GM10248 (cell line): ENCODE results near the gene PAPPA2.

Experiments used
- CTCF ChIA-PET: fragments of 300-600 bp; sonication (Branson Sonifier 250); formaldehyde crosslinking; extraction: SDS; loops from one replicate; lab custom pipeline; 2021; ENCODE audit warnings: antibody characterized with exemption; lab: Yijun Ruan, JAX
- POLR2A ChIA-PET: fragments of 350-650 bp; sonication (Branson Sonifier 250); formaldehyde crosslinking; extraction: SDS; loops from one replicate; lab custom pipeline; 2020; ENCODE audit warnings: antibody characterized with exemption; lab: Yijun Ruan, JAX
- DNase-seq: peaks from one replicate; pipeline ENCODE4 v3.0.0; 2012; ENCODE audit errors: extremely low spot score
- CTCF ChIP-seq: IDR thresholded peaks from 2 replicates; pipeline ENCODE4 v1.5.1; 2012; ENCODE audit warnings: mild to moderate bottlenecking, low read depth; ENCODE audit errors: extremely low read depth, missing control alignments, control extremely low read depth

Gene PAPPA2

GRCh38 chr1:176717066-176717750 lies 254.2 kb downstream of the PAPPA2 start:
- no peak for TF ChIP-seq CTCF
- CTCF ChIA-PET: no interaction called here
- POLR2A ChIA-PET: no interaction called here
- DNase-seq: no peak

GRCh38 chr1:176719447-176719846 lies 256.5 kb downstream of the PAPPA2 start:
- no peak for TF ChIP-seq CTCF
- no peak for DNase-seq
- ChIA-PET CTCF (no interaction called here), POLR2A (no interaction called here)

- ChIA-PET CTCF (no interaction called here), POLR2A (no interaction called here)
- TF ChIP-seq CTCF: no peak
- DNase-seq: no peak
Observed at GRCh38 chr1:176720838-176721237, 257.9 kb downstream of the PAPPA2 start.

GRCh38 chr1:176733661-176734060 lies 270.7 kb downstream of the PAPPA2 start:
- POLR2A ChIA-PET: no interaction called here
- CTCF ChIA-PET: interaction anchor here (1.0 to 1.2 kb wide), 2 partner anchors 53 to 93 kb away, joined by 3 read pairs; no protein-coding TSS in a partner anchor
- no peak for DNase-seq
- no peak for TF ChIP-seq CTCF

- no peak for TF ChIP-seq CTCF
- ChIA-PET CTCF (interaction anchor here (1.3 kb wide), 1 partner anchor 24 kb away, joined by 4 read pairs; no protein-coding TSS in a partner anchor), POLR2A (no interaction called here)
- no peak for DNase-seq
Observed at GRCh38 chr1:176735201-176735600, 272.2 kb downstream of the PAPPA2 start.

GRCh38 chr1:176736015-176736414 lies 273.0 kb downstream of the PAPPA2 start:
- CTCF ChIA-PET: interaction anchor here (0.7 to 1.3 kb wide), 2 partner anchors 11 to 23 kb away, joined by 4 to 5 read pairs; no protein-coding TSS in a partner anchor
- DNase-seq: no peak
- TF ChIP-seq CTCF: no peak
- POLR2A ChIA-PET: no interaction called here
